Measurements from ENCODE around the gene ASRGL1. TPM values are rescaled to one million over a fixed set of nuclear protein-coding genes. Genes with fewer than 3 reads are reported as not detected.
A peak's percentile ranks its signal among the peaks of the same experiment; 100 is the strongest.

The ASRGL1 gene
- polyA plus RNA-seq, 1 donor: 3.5 TPM

DNA sequence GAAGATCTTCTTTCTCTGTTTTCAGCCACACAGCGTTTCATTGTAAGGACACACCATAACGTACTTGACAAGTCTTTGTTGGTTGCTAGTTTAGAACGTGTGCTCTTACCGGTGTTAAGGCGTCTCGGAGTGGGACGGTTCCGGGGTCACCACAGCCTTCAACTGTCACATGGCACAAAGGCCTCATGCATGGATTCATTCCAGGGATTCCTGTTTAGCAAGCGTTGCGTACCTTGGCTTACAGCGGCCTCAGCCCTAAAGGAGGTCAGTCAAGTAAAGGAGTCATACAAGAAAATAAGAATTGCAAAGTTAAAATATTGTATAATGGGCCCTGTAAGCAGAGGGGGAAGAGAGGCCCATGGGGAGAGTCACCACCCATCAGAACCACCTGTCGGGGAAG is 79.3 kb downstream of the ASRGL1 start:
- no peak for DNase-seq

GRCh38 chr11:62418136-62418535 is 80.9 kb downstream of the ASRGL1 start:
- no peak for DNase-seq

DNA sequence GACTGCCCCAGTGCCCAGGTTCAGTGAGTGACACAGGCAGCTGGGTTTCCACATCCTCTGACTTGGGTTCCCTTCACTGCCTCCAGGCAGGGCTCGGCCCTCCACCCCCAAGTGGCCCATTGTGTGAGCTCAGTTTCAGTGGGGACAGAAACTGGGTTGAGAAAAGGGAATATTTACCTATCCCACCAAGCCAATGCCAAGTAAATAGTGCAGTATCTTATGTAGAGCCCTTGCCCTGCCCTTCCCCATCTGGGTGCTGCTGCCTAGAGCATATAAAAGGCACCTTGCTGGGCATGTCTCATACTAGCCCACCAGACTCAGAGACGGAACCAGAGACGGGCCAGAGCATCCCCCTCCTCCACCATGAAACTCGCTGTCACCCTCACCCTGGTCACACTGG is 81.5 kb downstream of the ASRGL1 start, which contains the start of gene SCGB1A1:
Gene SCGB1A1, plus strand, starts transcription at position 301 of the 400 bp plus-strand sequence. Its CDS starts 63 bp downstream, at position 364.
- no peak for DNase-seq

DNA sequence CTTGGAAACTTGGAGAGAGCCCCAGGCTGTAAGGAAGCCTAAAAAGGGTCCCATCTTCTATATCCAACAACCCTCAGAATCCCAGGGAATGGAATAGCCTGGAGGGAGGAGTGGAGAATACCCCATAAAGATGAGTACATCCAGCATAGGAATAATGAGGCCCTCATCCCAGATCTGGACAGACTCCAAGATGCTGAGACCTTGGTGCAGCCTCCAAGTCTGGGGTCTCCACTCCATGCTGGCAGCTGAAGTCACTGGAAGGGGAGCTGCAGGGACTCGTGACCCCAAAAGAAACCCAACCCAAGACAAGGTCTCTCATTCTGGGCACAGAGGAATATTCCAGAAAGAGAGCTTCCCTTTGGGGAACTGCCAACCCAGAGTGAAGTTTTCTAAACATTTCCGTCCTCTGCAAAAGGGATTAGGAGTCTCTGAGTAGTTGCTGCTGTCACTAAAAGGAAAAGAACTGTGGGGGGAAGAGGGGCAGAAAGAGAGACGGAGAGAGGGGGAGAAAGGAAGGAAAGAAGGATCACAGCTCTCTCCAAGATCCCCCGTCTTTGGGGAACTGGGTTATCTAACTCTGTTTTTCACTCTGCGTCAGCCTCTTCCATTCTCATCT is 82.2 kb downstream of the ASRGL1 start:
- DNase-seq: peak; percentile 71

DNA sequence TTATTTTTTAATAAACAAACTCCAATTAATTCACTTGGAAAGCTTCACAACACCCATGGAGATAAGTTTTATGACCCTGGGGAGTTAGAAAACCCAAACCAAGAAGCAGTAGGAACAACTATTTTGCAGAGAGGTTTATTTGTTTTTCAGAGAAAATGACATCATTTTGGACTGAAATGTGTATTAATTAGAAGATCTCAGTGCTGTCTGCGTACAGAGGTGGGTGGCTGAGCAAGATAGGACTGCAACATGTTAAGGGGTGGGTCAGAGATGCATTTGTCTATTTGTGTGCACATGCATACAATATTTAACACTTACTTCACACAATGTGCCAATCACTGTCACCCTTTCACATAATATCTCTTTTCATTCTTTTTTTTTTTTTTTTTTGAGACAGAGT is 82.7 kb downstream of the ASRGL1 start:
- no peak for DNase-seq

DNA sequence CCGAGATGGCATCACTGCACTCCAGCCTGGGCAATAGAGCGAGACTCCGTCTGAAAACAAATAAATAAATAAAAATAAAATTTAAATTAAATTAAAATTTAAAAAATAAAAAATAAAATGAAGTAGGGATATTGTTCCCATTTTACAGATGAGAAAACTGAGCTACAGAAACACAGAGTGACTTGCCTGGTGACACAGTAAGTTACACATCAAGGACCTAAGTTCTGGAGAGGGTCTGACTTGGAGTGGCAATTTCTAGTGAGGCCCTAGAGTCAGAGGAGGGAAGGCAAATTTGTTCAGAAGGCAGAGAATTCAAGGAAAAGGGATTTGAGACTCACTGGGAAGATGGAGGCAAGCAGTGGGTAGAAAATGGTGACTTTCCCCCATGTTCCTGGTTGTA is 83.6 kb downstream of the ASRGL1 start:
- no peak for DNase-seq

GRCh38 chr11:62421996-62422395 is 84.7 kb downstream of the ASRGL1 start:
- no peak for DNase-seq

DNA sequence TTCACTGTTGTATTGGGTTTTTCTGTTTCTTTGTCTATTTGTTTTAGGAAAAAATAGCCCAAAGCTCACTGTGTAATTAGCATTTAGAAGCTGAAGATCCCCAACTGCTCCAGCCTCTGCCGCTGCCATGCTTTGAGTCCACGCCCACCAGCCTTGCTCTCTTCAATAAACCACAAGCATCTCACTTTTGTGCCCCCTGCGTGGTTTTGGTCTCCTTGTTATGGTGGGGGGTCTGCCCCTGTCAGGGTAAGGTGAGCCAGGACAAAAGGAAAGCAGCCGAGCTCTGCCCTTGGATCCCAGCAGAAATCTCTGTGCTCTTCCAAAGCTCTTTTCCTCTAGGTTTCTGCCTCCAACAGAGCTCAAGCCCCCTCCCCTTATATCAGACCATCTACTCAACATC is 85.8 kb downstream of the ASRGL1 start:
- no peak for DNase-seq

DNA sequence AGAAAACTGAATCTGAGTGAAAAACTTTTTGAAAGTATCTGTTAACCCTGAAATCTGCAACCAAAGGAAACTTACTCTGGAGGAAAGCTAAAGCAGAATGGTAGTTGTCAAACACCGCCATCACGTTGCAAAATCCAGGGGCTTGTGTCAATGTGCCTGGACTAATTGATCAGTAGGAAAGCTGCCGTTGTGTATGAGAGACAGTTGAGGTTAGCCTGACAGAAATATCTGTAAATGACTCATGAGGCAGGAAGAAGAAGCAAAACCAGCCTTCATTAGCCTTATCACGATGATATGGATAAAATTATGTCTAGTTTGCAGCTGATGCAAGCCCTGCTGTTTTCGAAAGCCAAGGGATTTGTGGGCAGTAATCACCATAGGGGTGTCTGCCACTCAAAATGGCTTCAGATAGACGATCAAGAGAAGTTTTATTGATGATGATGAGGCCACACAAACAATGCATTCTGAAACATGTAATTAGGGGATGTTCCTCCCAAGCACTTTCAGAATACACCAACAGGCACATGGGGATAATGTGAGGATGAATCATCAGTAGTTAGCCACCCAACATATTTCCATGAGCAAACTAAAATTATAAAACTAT is 90.5 kb downstream of the ASRGL1 start:
- no peak for DNase-seq

GRCh38 chr11:62428871-62429560 is 91.8 kb downstream of the ASRGL1 start:
- no peak for DNase-seq

DNA sequence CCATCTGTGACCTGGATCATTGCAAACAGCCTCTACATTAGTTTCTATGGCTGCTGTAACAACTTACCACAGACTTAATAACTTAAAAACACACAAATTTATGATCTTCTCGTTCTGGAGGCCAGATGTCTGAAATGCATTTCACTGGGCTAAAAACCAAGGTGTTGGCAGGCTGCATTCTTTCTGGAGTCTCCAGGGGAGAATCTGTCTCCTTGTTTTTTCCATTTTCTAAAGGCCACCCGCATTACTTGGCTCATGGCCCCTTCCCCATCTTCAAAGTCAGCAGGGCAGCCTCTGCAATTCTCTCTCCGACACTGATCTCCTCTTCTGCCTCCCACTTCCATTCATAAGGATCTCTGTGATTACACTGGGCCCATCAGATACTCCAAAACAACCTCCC is 93.2 kb downstream of the ASRGL1 start:
- DNase-seq: peak; percentile 46

DNA sequence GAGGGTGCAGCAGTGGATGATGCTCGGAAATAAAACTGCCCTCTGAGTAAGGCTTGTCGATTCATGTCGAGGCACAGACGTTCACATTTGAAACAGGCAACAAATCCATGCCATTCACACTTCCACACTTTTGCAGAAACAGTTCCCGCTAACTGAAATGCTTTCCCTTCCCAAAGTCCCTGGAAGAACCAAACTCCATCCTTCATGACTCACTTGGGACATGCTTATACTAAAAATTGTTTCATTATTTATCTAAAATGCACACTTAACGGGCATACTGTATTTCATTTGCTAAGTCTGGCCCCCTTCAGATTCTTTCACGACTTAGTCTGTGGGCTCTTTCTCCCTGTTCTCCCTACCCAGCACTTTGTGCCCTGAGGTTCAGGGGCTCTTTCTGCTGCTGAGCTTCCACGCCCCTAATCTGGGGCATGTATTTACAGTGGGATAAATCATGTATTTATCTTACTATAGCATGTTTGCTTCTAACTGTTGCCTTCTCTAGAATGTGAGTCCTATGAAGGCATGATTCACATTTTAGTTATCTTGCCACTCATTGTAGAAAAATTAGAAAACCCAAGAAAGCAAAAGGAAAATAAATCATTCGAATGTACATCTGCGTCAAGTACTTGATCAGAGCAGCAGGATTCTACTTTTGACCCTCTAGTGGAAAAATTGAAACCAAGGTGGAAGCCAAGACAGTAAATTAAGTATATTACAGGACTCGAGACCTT is 94.1 kb downstream of the ASRGL1 start:
- DNase-seq: no peak

DNA sequence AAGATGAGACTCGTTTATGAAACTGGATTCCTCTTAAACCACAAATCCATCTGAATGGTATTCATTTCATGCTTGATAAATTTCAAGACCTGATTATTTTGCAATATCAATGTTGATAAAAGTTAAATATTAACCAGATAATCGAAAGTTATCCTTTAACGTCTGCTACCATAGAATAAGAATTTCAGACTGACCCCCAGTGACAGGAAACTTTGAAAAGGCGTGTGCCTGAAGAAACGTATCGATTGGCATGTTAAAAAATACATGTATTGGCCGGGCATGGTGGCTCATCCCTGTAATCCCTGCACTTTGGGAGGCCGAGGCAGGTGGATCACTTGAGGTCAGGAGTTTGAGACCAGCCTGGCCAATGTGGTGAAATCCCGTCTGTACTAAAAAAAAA is 95.4 kb downstream of the ASRGL1 start:
- no peak for DNase-seq

- no peak for DNase-seq
These were observed 96.1 kb downstream of the ASRGL1 start for GRCh38 chr11:62433141-62433903.

GRCh38 chr11:62433904-62434276 is 96.6 kb downstream of the ASRGL1 start:
- no peak for DNase-seq

DNA sequence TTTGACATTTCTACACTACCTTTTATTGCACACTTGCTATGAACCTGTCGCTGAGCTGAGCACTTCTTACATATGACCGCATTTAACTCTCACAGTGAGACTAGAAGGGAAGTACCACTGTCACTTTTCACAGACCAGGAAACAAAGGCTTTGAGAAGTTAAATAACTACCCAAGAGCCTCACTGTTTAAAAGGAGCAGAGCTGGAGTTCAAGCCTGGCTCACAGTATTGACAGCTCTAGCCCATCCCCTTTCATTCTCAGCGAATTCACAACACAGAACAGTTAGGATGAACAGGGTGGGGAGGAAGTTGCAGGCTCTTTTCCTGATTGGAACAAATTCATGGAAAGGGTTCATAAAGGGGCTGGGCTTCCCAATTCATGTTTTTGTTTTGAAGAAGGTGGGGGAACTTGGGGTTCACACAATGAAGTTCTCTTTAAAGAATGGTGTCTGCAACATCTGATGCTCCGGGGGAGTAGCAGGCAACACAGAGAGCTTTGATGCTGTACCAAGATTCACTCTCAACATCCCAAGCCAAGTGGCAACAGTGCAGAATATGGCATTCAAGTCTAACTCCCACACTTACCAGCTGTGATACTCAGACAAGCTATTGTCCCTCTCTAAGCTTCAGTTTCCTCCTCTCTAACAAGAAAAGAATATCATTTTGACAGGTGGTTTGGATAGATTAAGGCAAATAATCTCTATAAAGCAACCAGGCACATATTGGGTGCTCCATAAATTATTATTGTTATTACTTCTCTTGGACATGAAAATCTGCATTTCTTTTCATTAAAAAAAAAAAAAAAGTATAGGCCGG is 98.8 kb downstream of the ASRGL1 start:
- no peak for DNase-seq

DNA sequence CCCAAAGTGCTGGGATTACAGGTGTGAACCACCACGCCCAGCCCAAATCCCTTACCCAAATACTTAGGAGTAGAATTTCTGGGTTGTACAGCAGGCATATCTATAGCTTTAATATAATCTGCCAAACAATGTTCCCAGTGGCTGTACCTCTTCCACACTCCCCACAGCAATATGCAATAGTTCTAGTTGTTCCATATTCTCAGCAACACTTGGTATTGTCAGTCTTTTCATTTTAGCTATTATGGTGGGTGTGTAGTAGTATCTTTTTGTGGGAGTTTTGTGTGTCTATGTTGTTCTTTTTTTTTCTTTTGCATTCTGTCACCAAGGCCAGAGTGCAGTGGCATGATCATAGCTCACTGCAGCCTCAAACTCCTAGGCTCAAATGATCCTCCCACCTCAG is 100.4 kb downstream of the ASRGL1 start:
- DNase-seq: no peak

DNA sequence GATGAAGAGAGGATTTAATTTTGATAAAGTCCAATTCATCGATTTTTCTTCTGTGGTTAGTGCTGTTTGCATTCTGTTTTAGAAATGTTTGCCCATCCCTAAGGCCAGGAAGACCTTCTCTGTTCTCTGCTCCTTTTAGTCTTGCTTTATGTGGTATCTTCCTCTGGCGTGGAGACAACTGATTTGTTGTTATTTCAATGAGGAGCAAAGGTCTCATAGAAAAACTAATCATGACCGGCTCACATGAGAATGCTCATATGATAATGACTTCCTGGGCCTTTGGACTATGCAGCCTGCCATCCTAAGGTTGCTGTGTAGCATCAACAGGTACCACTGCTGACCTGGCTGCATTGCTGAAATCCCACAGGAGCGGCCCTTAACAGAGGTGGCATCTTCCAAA is 101.4 kb downstream of the ASRGL1 start:
- no peak for DNase-seq

DNA sequence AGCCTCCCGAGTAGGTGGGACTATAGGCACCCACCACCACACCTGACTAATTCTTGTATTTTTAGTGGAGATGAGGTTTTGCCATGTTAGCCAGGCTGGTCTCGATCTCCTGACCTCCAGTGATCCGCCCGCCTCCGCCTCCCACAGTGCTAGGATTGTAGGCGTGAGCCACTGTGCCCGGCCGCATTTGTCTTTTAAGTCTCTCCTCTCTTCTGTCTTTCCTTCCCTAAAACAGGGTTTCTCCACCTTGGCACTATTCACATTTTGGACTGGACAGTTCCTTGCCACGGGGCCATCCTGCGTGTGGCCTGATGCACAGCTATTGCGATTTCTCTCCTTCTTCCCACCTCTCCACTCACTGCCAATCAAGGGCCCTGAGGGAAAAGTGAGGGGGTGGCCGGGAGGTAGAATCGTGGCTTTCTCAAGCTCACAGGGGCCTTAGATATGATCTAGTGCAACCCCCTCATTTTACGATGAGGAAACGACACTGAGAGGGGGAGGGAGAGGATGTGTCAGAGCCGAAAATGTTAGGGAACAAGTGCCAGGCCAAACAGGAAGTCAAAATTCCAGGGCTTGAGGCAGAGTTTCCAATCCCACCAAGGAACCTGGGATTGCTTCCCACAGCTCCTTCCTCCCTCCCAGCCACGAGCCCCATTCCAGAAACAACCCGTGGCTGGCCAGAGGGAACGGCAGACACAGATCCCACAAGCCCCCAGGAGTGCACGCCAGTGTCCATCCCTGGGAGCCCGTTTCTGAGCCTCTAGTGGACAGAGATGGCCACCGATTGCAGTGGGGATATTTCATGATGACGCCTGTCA is 102.7 kb downstream of the ASRGL1 start:
- DNase-seq: peak; percentile 81
